Panc1 (cell line): ENCODE data around the gene ATL2. TPM values are rescaled to one million over a fixed set of nuclear protein-coding genes. Genes with fewer than 3 reads are reported as not detected.

Experiments used
- ATAC-seq: fragments of 200-7000 bp; cut with Tn5 transposase; 2 replicates; pipeline ENCODE4 v1.9.1; 2020; ENCODE audit warnings: mild to moderate bottlenecking, moderate library complexity
- BruUV-seq: library from RNA; stranded (reverse); fragments of 400-500 nt; replicated peaks from 2 replicates; lab custom pipeline; 2021; lab: Mats Ljungman, UMichigan
- CTCF ChIA-PET: fragments of 300-600 bp; sonication (Branson Sonifier 250); formaldehyde crosslinking; loops from one replicate; lab custom pipeline; 2022; ENCODE audit warnings: antibody characterized with exemption; lab: Charles Lee
- POLR2A ChIA-PET: fragments of 300-600 bp; sonication (Branson Sonifier 250); formaldehyde crosslinking; loops from one replicate; lab custom pipeline; 2022; ENCODE audit warnings: antibody characterized with exemption; lab: Charles Lee
- DNase-seq: peaks from one replicate; pipeline ENCODE4 v3.0.0-alpha.2; 2010; ENCODE audit warnings: low read depth, low spot score
- H3K27ac ChIP-seq: 2 replicates; pipeline ENCODE4 v1.5.1; 2011; ENCODE audit warnings: mild to moderate bottlenecking, low read length, inconsistent platforms
- H3K27me3 ChIP-seq: fragments of 200-500 bp; sonication (Bioruptor generic); 2 replicates; pipeline ENCODE4 v1.6.0; 2014; ENCODE audit warnings: low read length, inconsistent platforms; ENCODE audit not compliant: control insufficient read depth, insufficient read depth
- H3K36me3 ChIP-seq: fragments of 200-500 bp; sonication (Bioruptor generic); 2 replicates; pipeline ENCODE4 v1.5.1; 2014; ENCODE audit warnings: inconsistent platforms, mild to moderate bottlenecking, low read length, moderate library complexity; ENCODE audit not compliant: control insufficient read depth, insufficient read depth
- H3K4me1 ChIP-seq: 2 replicates; pipeline ENCODE4 v1.5.1; 2011; ENCODE audit warnings: inconsistent platforms, mild to moderate bottlenecking, low read length, moderate library complexity; ENCODE audit not compliant: control insufficient read depth, insufficient read depth
- H3K4me3 ChIP-seq, 2 experiments: 2 replicates each; pipeline ENCODE4 v1.5.1; 2011 to 2012; ENCODE audit warnings: low read depth in 2 of 2, low read length in 2 of 2, mild to moderate bottlenecking in 2 of 2, inconsistent platforms in 1 of 2, moderate library complexity in 1 of 2
- H3K9me3 ChIP-seq: fragments of 200-500 bp; sonication (Bioruptor generic); 2 replicates; pipeline ENCODE4 v1.5.1; 2014; ENCODE audit warnings: low read depth, mild to moderate bottlenecking, inconsistent platforms, low read length, moderate library complexity; ENCODE audit not compliant: control insufficient read depth, insufficient read depth
- CTCF ChIP-seq: fragments of 450-650 bp; IDR thresholded peaks from 2 replicates; pipeline ENCODE4 v1.5.1; 2017; ENCODE audit warnings: mild to moderate bottlenecking
- POLR2AphosphoS5 ChIP-seq: IDR thresholded peaks from 2 replicates; pipeline ENCODE4 v1.6.1; 2012; ENCODE audit warnings: mild to moderate bottlenecking, low read depth, low read length, moderate library complexity
- REST ChIP-seq, 2 experiments: IDR thresholded peaks; 2 replicates each; pipeline ENCODE4 v1.6.1; 2011 to 2012; ENCODE audit warnings: low read depth in 2 of 2, control low read depth in 1 of 2, low read length in 1 of 2, mild to moderate bottlenecking in 1 of 2, moderate library complexity in 1 of 2; ENCODE audit not compliant: insufficient read depth in 1 of 2
- SIN3A ChIP-seq: IDR thresholded peaks from 2 replicates; pipeline ENCODE4 v1.6.1; 2012; ENCODE audit warnings: low read depth, mild to moderate bottlenecking, low read length, moderate library complexity, borderline replicate concordance; ENCODE audit not compliant: insufficient read depth
- TCF7L2 ChIP-seq: IDR thresholded peaks from 2 replicates; pipeline ENCODE4 v1.6.1; 2011; ENCODE audit warnings: mild to moderate bottlenecking, low read depth, low read length, inconsistent platforms
- in situ Hi-C: cut with HindIII; loops from 2 replicates; pipeline ENCODE4 v1.10.0; 2016; ENCODE audit warnings: low sequenced_read_pairs, low pct_unique_long_range_greater_than_20kb
- intact Hi-C: fragments of 100-400 bp; cut with micrococcal nuclease; formaldehyde crosslinking; loops from one replicate; pipeline ENCODE4 v1.10.0; 2022; ENCODE audit not compliant: unreplicated experiment
- total RNA-seq: library from RNA; stranded (reverse); gene quantifications from one replicate; pipeline ENCODE4 v1.2.1, GENCODE V29; 2021; ENCODE audit not compliant: unreplicated experiment

The ATL2 gene
- total RNA-seq, 1 experiment from 2014 or later = 78.7 TPM

GRCh38 chr2:38336621-38337020 lies 40.5 kb downstream of the ATL2 start:
- ATAC-seq (no peak), DNase-seq (no peak)
- BruUV-seq = no TSS peak
- no peaks in the 10 kb centered on the region for H3K27me3 ChIP-seq
- TF ChIP-seq POLR2AphosphoS5 (no peak), TCF7L2 (no peak), CTCF (no peak), REST (IDR thresholded peaks at IDR 0.05; ENCODE audit: insufficient read depth in 1 of 2, low read depth in 2 of 2, low read length in 1 of 2) (no peak), SIN3A (no peak)
- ChIA-PET CTCF (no interaction called here), POLR2A (no interaction called here)
- no peak overlapping the region for H3K4me3 ChIP-seq
- no peaks in the 10 kb centered on the region for H3K4me1 ChIP-seq
- H3K27ac ChIP-seq = no peak overlapping the region
- in situ Hi-C loops = no loop called here
- intact Hi-C loops = no loop called here
- no peaks in the 10 kb centered on the region for H3K36me3 ChIP-seq
- no peaks in the 10 kb centered on the region for H3K9me3 ChIP-seq

- Histone ChIP-seq H3K27ac (no peak overlapping the region), H3K27me3 (no peaks in the 10 kb centered on the region), H3K4me1 (no peaks in the 10 kb centered on the region), H3K9me3 (no peaks in the 10 kb centered on the region), H3K36me3 (no peaks in the 10 kb centered on the region), H3K4me3 (no peak overlapping the region)
- DNase-seq (no peak), ATAC-seq (no peak)
- no TSS peak for BruUV-seq
- in situ Hi-C loops = no loop called here
- TF ChIP-seq CTCF (no peak), REST (IDR thresholded peaks at IDR 0.05; ENCODE audit: insufficient read depth in 1 of 2, low read depth in 2 of 2, low read length in 1 of 2) (no peak), SIN3A (no peak), POLR2AphosphoS5 (no peak), TCF7L2 (no peak)
- ChIA-PET CTCF (no interaction called here), POLR2A (interaction anchor here (0.6 kb wide), 1 partner anchor 197 kb away, joined by 6 read pairs; no protein-coding TSS in a partner anchor)
- intact Hi-C loops = no loop called here
Measured at GRCh38 chr2:38330754-38331153, 46.3 kb downstream of the ATL2 start.
